Type B pancreatic cell (in vitro differentiated cells): Measurements from ENCODE around the gene BMP8B. TPM values are rescaled to one million over a fixed set of nuclear protein-coding genes. Genes with fewer than 3 reads are reported as not detected.
"Not testable (repeated sequence)": the region's sequence is repeated elsewhere in the genome, so short reads cannot be mapped to it uniquely, and the experiment has no call there.

ENCODE experiments used
- DNase-seq: peaks from one replicate; pipeline ENCODE4 v3.0.0; 2021; ENCODE audit warnings: mixed read lengths; ENCODE audit not compliant: unreplicated experiment; ENCODE audit errors: extremely low spot score
- H3K27ac Mint-ChIP-seq: 2 replicates; pipeline ENCODE4 v1.8.0; 2021; ENCODE audit warnings: mild to moderate bottlenecking, mixed read lengths
- H3K27me3 Mint-ChIP-seq: 2 replicates; pipeline ENCODE4 v1.8.0; 2021; ENCODE audit warnings: mixed read lengths
- H3K36me3 Mint-ChIP-seq: 2 replicates; pipeline ENCODE4 v1.8.0; 2021; ENCODE audit warnings: mixed read lengths
- H3K4me1 Mint-ChIP-seq: one replicate; pipeline ENCODE4 v1.8.0; 2021; ENCODE audit warnings: mixed read lengths; ENCODE audit not compliant: unreplicated experiment
- H3K4me3 Mint-ChIP-seq: 2 replicates; pipeline ENCODE4 v1.8.0; 2021; ENCODE audit warnings: mild to moderate bottlenecking, mixed read lengths
- H3K9me3 Mint-ChIP-seq: 2 replicates; pipeline ENCODE4 v1.8.0; 2021; ENCODE audit warnings: mixed read lengths
- total RNA-seq: library from RNA; stranded (reverse); gene quantifications from 2 replicates; pipeline ENCODE4 v1.2.1, GENCODE V29; 2021; ENCODE audit warnings: low replicate concordance
- TF ChIP-seq, protein P1 (sequence below): fragments of 200-600 bp; sonication (generic); conservative IDR thresholded peaks from 2 replicates; pipeline ENCODE4 v1.5.0; 2021; ENCODE audit warnings: antibody characterized with exemption, mild to moderate bottlenecking

Gene BMP8B
- total RNA-seq, 1 donor from 2014 or later: 1.5 TPM

DNA sequence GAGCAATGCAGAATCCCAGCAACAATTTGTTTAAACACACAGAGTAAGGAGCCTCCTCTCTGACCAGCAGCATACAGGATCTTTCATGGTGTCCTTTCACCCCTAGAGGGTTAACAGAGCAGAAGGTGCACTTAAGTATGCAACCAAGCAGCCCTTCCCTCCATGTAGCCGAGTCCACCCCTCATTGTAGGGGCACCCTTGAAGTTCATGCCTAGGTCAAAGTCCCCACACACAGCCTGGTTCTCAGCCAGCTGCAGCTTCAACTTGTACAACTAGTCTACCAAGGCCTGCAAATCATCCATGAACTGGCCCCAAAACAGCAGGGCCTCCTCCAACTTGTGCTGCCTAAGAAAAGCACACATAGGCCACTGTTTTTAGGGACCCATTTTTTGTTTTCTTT lies 7.0 kb upstream of the BMP8B start:
- Mint-ChIP-seq H3K27me3 (peaks cover 46% of the 10 kb centered on the region), H3K9me3 (no peaks in the 10 kb centered on the region), H3K4me1 (no peaks in the 10 kb centered on the region), H3K4me3 (no peak overlapping the region), H3K36me3 (no peaks in the 10 kb centered on the region), H3K27ac (no peak overlapping the region)
- TF ChIP-seq, protein P1, sequence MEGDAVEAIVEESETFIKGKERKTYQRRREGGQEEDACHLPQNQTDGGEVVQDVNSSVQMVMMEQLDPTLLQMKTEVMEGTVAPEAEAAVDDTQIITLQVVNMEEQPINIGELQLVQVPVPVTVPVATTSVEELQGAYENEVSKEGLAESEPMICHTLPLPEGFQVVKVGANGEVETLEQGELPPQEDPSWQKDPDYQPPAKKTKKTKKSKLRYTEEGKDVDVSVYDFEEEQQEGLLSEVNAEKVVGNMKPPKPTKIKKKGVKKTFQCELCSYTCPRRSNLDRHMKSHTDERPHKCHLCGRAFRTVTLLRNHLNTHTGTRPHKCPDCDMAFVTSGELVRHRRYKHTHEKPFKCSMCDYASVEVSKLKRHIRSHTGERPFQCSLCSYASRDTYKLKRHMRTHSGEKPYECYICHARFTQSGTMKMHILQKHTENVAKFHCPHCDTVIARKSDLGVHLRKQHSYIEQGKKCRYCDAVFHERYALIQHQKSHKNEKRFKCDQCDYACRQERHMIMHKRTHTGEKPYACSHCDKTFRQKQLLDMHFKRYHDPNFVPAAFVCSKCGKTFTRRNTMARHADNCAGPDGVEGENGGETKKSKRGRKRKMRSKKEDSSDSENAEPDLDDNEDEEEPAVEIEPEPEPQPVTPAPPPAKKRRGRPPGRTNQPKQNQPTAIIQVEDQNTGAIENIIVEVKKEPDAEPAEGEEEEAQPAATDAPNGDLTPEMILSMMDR: no peak
- no peak for DNase-seq

DNA sequence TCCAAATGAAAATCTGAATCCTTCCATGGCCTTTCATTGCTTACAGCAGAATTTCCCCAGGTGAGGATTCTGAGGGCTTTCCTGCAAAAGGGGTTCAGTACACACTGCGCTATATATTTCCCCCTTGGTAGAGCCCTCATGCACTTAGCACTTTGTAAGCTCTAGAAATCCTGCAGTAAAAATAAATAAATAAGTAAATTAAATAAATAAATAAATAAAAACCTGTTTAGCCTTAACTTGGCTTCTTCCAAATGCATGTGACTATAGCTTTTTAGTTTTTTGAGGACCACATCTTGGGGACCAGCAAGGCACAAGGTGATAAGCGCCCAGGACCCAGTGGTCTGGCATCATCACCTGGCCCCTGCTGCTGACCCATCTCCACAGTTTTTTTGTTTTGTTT lies 3.2 kb upstream of the BMP8B start:
- Mint-ChIP-seq H3K9me3 (no peaks in the 10 kb centered on the region), H3K4me1 (no peaks in the 10 kb centered on the region), H3K36me3 (no peaks in the 10 kb centered on the region), H3K4me3 (no peak overlapping the region), H3K27me3 (peaks cover 63% of the 10 kb centered on the region), H3K27ac (no peak overlapping the region)
- DNase-seq: no peak
- TF ChIP-seq, protein P1: no peak

DNA sequence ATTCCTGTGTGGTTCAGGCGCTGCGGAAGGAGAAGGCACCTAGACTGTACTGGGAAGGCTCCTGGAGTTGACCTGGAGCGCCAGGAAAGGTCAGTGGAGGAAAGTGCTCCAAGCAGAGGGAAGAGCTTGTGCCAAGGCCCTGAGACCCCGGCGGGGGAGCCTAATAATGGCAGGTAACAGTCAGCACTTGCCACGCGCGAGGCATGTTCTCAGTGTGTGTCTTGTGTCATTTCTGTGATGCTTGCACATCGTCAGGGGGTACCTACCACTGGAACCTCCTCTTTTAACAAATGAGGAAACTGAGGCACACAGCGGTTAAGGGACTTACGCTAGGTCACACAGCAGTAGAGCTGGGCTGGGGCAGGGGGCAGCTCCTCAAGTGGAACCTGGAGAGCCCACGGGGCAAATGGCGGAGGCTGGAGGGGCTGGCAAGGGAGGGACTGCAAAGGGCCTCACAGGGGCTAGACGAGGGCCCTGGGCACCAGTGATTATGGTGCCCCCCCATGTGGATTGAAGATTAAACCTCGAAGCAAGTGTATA lies 976 bp upstream of the BMP8B start:
- H3K4me3 Mint-ChIP-seq: peak overlapping the region; percentile 84
- H3K4me1 Mint-ChIP-seq: no peaks in the 10 kb centered on the region
- TF ChIP-seq, protein P1: no peak
- no peak overlapping the region for H3K27ac Mint-ChIP-seq
- peaks cover 67% of the 10 kb centered on the region for H3K27me3 Mint-ChIP-seq
- H3K9me3 Mint-ChIP-seq: no peaks in the 10 kb centered on the region
- no peak for DNase-seq
- H3K36me3 Mint-ChIP-seq: no peaks in the 10 kb centered on the region

DNA sequence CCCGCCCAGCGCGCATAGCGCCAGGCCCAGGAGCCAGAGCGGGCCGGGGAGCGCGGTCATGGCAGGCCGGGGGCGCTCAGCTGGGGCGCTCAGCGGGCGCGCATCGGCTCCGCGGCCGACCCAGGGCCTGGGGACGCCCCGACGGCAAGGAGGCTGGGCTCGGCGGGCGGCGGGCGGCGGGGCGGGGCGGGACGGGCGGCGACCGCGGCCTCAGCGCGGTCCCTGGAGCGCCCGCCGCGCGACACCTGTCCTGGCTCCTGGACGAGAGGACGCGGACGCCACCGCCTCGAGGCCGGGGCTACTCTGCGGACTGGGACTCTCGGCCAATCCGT lies 273 bp downstream of the BMP8B start:
- Mint-ChIP-seq H3K27me3 (peaks cover 68% of the 10 kb centered on the region), H3K9me3 (no peaks in the 10 kb centered on the region), H3K36me3 (no peaks in the 10 kb centered on the region), H3K4me3 (no peak overlapping the region), H3K4me1 (no peaks in the 10 kb centered on the region), H3K27ac (no peak overlapping the region)
- TF ChIP-seq, protein P1: no peak
- DNase-seq: no peak

DNA sequence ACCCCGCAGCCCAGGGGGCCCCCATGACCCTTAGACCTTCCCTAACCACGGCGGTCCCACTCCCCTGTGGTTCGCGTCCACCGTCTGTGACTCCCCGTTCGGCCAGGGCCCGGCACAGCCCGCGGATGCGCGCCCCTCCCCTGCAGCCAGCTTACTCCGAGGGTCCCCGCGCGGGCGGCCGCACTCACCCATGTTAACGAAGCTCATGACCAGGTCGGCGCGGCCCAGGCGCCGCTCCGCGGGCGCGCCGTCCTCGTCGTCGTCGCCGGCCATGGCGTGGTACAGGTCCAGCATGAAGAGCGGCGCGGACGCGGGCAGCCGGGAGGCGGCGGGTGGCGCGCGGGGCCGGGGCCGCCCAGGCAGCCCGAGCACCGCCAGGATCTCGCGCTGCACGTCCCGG lies 701 bp downstream of the BMP8B start:
- H3K4me1 Mint-ChIP-seq, H3K9me3 Mint-ChIP-seq, H3K4me3 Mint-ChIP-seq, H3K36me3 Mint-ChIP-seq, H3K27ac Mint-ChIP-seq, DNase-seq: not testable (repeated sequence)
- H3K27me3 Mint-ChIP-seq: peaks cover 68% of the 10 kb centered on the region

DNA sequence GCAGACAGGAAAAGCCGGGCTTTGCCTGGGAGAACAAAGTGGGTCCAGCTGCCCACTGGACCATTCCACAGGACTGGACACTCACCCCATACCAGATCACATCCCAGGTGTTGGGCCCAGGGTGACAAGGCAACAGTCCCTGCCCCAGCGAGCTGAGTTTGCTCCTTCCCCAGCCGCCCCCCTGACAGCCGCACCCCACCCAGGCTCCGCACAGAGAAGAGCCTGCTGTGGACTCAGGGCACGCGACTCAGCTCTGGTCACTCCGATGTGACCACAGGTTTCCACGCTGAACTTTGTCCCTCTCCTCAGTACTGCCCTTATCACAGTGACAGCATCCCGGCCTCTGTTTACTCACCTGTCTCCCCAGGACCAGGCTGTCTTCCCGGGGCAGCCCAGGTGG lies 1.2 kb downstream of the BMP8B start:
- Mint-ChIP-seq H3K27me3 (peaks cover 66% of the 10 kb centered on the region), H3K27ac (no peak overlapping the region), H3K9me3 (no peaks in the 10 kb centered on the region), H3K4me3 (peak overlapping the region; percentile 71), H3K4me1 (no peaks in the 10 kb centered on the region), H3K36me3 (no peaks in the 10 kb centered on the region)
- TF ChIP-seq, protein P1: no peak
- DNase-seq: no peak

DNA sequence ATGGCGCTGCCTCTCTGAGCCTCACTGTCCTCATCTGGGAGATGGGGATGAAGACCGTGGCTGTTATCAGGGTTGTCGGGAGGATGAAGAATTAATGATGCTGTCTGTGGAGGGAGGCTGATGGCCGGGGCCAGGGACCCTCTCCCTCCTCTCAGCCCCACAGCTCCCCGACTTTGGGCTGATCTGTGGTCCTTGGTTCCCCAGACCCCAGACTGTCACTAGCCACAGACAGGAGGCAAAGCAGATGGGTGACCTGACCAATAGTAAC lies 1.6 kb downstream of the BMP8B start:
- not testable (repeated sequence) for H3K4me1 Mint-ChIP-seq
- Mint-ChIP-seq H3K4me3 (peak overlapping the region; percentile 71), H3K27me3 (peaks cover 62% of the 10 kb centered on the region)

DNA sequence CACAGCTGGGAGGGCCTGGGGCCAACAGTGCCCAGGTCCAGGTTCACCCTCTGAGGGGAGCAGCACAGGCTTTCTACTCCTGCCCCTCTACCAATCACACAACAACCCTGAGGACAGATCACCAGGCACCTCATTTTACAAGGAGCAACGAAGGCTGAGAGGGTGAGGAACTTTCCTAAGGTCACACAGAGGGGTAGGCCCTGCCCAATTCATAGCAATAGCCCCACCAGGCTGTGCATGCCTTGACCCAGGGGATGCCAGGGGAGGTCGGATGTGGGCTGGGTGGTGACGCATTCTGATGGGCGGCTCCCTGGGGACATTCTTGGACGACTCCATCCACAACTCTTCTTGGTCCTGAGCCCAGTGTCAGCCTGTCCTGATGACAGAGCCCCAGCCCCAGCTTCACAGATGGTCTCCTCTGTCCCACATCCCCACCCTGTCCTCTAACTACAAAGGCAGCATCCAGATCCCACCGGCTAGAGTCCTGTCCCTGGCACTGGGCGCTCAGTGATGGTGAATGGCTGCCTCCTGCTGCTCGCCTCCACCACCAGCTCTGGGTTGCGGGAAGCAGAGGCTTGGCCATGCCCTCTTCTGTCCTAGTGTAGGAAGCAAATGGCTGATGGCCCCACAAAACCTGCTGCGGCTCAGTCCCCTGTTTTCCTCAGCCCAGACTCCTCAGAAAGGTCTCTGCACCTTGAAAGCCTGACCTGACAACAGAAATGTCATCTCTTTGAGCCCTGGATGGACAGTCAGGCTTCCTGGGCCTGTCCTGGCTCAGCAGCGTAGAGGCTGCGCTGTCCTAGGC lies 2.2 kb downstream of the BMP8B start:
- H3K27me3 Mint-ChIP-seq: peaks cover 59% of the 10 kb centered on the region
- not testable (repeated sequence) for H3K36me3 Mint-ChIP-seq, H3K4me1 Mint-ChIP-seq, DNase-seq, H3K9me3 Mint-ChIP-seq
- peak overlapping the region; percentile 71 for H3K4me3 Mint-ChIP-seq
- peak overlapping the region; percentile 9 for H3K27ac Mint-ChIP-seq

More for the DNA sequence above, 1.6 kb downstream of the BMP8B start:
- not testable (repeated sequence) for H3K9me3 Mint-ChIP-seq, DNase-seq, H3K36me3 Mint-ChIP-seq, H3K27ac Mint-ChIP-seq

DNA sequence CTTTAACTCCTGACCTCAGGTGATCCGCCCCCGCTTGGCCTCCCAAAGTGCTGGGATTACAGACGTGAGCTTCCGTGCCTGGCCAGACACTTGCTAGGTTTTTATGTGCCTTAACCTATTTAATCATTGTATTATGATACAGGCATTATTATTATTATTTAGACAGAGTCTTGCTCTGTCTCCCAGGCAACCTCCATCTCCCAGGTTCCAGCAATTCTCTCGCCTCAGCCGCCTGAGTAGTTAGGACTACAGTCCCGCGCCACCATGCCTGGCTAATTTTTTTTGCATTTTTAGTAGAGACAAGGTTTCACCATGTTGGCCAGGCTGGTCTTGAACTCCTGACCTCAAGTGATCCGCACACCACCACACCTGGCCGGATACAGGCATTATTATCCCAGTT lies 6.0 kb downstream of the BMP8B start:
- H3K36me3 Mint-ChIP-seq, H3K4me1 Mint-ChIP-seq, DNase-seq, H3K9me3 Mint-ChIP-seq, H3K27ac Mint-ChIP-seq, H3K4me3 Mint-ChIP-seq: not testable (repeated sequence)
- H3K27me3 Mint-ChIP-seq: peaks cover 59% of the 10 kb centered on the region
